Mucosa of descending colon (tissue), 3 donors: ENCODE results near the gene EPHA6. TPM values are rescaled to one million over a fixed set of nuclear protein-coding genes. Genes with fewer than 3 reads are reported as not detected.

Experiments used
- ATAC-seq: fragments of 200-7000 bp; cut with Tn5 transposase; one replicate; pipeline ENCODE4 v1.9.1; 2020; ENCODE audit warnings: mild to moderate bottlenecking, moderate library complexity
- DNase-seq, 3 donors: peaks; one replicate each; pipeline ENCODE4 v3.0.0-alpha.2; 2020
- H3K36me3 ChIP-seq: fragments of 200-600 bp; one replicate; pipeline ENCODE4 v1.8.0; 2021; ENCODE audit warnings: low read depth, mild to moderate bottlenecking
- H3K4me1 ChIP-seq: fragments of 200-600 bp; one replicate; pipeline ENCODE4 v1.8.0; 2021; ENCODE audit warnings: low read depth, mild to moderate bottlenecking
- H3K4me3 ChIP-seq: fragments of 200-600 bp; one replicate; pipeline ENCODE4 v1.8.0; 2021; ENCODE audit warnings: mild to moderate bottlenecking
- H3K9me3 ChIP-seq: fragments of 200-600 bp; one replicate; pipeline ENCODE4 v1.8.0; 2021; ENCODE audit warnings: mild to moderate bottlenecking
- CTCF ChIP-seq: fragments of 200-600 bp; IDR thresholded peaks from one replicate; pipeline ENCODE4 v1.8.0; 2022; ENCODE audit warnings: antibody characterized with exemption, mild to moderate bottlenecking
- intact Hi-C, 2 donors: fragments of 100-400 bp; cut with DNase I in 1 of 2; cut with micrococcal nuclease in 1 of 2; formaldehyde crosslinking; loops; one replicate each; pipeline versions ENCODE4 v1.11.0 to v1.11.1; 2022; cut with DNase I, micrococcal nuclease
- total RNA-seq, 3 donors: library from RNA; stranded (reverse); fragmentation: NEBNext Ultra II Directional in 2 of 3; extraction: Animal tissue kit (Norgen Biotek cat#: 25700) in 2 of 3; gene quantifications; one replicate each; pipeline versions ENCODE4 v1.2.1 to v1.2.4, GENCODE V29; 2021 to 2023
- donor health status: DM: no; HTN: no; CAD: no; lungs with moderate emphysema.
- donor health status: DM: no; HTN: no; CAD: no.
- donor health status: DM: no; HTN: yes; CAD: no.

EPHA6 gene
- total RNA-seq, 3 donors from 2014 or later, result 0.55 to 24.8 (median 1.5) TPM

- DNase-seq (no peak), ATAC-seq (no peak)
- Histone ChIP-seq H3K36me3 (no peaks in the 10 kb centered on the region), H3K4me1 (no peaks in the 10 kb centered on the region), H3K4me3 (no peak overlapping the region), H3K9me3 (no peaks in the 10 kb centered on the region)
- intact Hi-C loops, result no loop called here
- no peak for TF ChIP-seq CTCF
Observed at GRCh38 chr3:97670952-97671351, 856.6 kb downstream of the EPHA6 start.

GRCh38 chr3:97673357-97673997 lies 859.1 kb downstream of the EPHA6 start:
- DNase-seq (no peak), ATAC-seq (no peak)
- intact Hi-C loops, result no loop called here
- no peaks in the 10 kb centered on the region for H3K9me3 ChIP-seq
- TF ChIP-seq CTCF, result no peak
- no peaks in the 10 kb centered on the region for H3K36me3 ChIP-seq
- no peaks in the 10 kb centered on the region for H3K4me1 ChIP-seq
- H3K4me3 ChIP-seq, result no peak overlapping the region

GRCh38 chr3:97674461-97674860 lies 860.1 kb downstream of the EPHA6 start:
- no peaks in the 10 kb centered on the region for H3K36me3 ChIP-seq
- TF ChIP-seq CTCF, result no peak
- ATAC-seq (no peak), DNase-seq (no peak)
- H3K4me1 ChIP-seq, result no peaks in the 10 kb centered on the region
- no peak overlapping the region for H3K4me3 ChIP-seq
- intact Hi-C loops, result no loop called here
- H3K9me3 ChIP-seq, result no peaks in the 10 kb centered on the region

- Histone ChIP-seq H3K4me1 (no peaks in the 10 kb centered on the region), H3K36me3 (no peaks in the 10 kb centered on the region), H3K9me3 (no peaks in the 10 kb centered on the region), H3K4me3 (no peak overlapping the region)
- intact Hi-C loops, result no loop called here
- ATAC-seq (no peak), DNase-seq (no peak)
- TF ChIP-seq CTCF, result no peak
Observed at GRCh38 chr3:97680210-97680609, 865.8 kb downstream of the EPHA6 start.

- H3K36me3 ChIP-seq, result no peaks in the 10 kb centered on the region
- no peaks in the 10 kb centered on the region for H3K4me1 ChIP-seq
- ATAC-seq (no peak), DNase-seq (no peak)
- no peak for TF ChIP-seq CTCF
- intact Hi-C loops, result no loop called here
- no peaks in the 10 kb centered on the region for H3K9me3 ChIP-seq
- H3K4me3 ChIP-seq, result no peak overlapping the region
Observed at GRCh38 chr3:97680696-97681095, 866.3 kb downstream of the EPHA6 start.

- Histone ChIP-seq H3K4me3 (no peak overlapping the region), H3K9me3 (no peaks in the 10 kb centered on the region), H3K4me1 (no peaks in the 10 kb centered on the region), H3K36me3 (no peaks in the 10 kb centered on the region)
- intact Hi-C loops, result no loop called here
- no peak for TF ChIP-seq CTCF
- ATAC-seq, result no peak
- DNase-seq, result no peak
Observed at GRCh38 chr3:97684490-97684889, 870.1 kb downstream of the EPHA6 start.
